ENCODE results near the gene CYTH2.

The CYTH2 gene

GRCh38 chr19:48445606-48446481 is 23.3 kb upstream of the CYTH2 start, which contains the start of gene GRWD1 (continued):
- TF ChIP-seq, protein P1, sequence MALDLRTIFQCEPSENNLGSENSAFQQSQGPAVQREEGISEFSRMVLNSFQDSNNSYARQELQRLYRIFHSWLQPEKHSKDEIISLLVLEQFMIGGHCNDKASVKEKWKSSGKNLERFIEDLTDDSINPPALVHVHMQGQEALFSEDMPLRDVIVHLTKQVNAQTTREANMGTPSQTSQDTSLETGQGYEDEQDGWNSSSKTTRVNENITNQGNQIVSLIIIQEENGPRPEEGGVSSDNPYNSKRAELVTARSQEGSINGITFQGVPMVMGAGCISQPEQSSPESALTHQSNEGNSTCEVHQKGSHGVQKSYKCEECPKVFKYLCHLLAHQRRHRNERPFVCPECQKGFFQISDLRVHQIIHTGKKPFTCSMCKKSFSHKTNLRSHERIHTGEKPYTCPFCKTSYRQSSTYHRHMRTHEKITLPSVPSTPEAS (tag by site-specific recombination; IDR thresholded peaks at IDR 0.05) = no peak; the same call in 1 of the 2 replicates
- TF ChIP-seq, protein P2, sequence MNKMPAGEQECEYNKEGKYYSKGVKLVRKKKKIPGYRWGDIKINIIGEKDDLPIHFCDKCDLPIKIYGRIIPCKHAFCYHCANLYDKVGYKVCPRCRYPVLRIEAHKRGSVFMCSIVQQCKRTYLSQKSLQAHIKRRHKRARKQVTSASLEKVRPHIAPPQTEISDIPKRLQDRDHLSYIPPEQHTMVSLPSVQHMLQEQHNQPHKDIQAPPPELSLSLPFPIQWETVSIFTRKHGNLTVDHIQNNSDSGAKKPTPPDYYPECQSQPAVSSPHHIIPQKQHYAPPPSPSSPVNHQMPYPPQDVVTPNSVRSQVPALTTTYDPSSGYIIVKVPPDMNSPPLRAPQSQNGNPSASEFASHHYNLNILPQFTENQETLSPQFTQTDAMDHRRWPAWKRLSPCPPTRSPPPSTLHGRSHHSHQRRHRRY (tag by site-specific recombination; IDR thresholded peaks at IDR 0.05) = no peak
- no peak for TF ChIP-seq ELK4 (IDR thresholded peaks at IDR 0.05; ENCODE audit: borderline replicate concordance, low read depth, low read length)
- TF ChIP-seq ZNF366 (tag by site-specific recombination; conservative IDR thresholded peaks at IDR 0.05) = peak; percentile 58
- TF ChIP-seq, protein P3, sequence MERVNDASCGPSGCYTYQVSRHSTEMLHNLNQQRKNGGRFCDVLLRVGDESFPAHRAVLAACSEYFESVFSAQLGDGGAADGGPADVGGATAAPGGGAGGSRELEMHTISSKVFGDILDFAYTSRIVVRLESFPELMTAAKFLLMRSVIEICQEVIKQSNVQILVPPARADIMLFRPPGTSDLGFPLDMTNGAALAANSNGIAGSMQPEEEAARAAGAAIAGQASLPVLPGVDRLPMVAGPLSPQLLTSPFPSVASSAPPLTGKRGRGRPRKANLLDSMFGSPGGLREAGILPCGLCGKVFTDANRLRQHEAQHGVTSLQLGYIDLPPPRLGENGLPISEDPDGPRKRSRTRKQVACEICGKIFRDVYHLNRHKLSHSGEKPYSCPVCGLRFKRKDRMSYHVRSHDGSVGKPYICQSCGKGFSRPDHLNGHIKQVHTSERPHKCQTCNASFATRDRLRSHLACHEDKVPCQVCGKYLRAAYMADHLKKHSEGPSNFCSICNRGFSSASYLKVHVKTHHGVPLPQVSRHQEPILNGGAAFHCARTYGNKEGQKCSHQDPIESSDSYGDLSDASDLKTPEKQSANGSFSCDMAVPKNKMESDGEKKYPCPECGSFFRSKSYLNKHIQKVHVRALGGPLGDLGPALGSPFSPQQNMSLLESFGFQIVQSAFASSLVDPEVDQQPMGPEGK (tag by site-specific recombination; IDR thresholded peaks at IDR 0.05) = no peak
- TF ChIP-seq, protein P4, sequence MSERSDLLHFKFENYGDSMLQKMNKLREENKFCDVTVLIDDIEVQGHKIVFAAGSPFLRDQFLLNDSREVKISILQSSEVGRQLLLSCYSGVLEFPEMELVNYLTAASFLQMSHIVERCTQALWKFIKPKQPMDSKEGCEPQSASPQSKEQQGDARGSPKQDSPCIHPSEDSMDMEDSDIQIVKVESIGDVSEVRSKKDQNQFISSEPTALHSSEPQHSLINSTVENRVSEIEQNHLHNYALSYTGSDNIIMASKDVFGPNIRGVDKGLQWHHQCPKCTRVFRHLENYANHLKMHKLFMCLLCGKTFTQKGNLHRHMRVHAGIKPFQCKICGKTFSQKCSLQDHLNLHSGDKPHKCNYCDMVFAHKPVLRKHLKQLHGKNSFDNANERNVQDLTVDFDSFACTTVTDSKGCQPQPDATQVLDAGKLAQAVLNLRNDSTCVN (tag by site-specific recombination; optimal IDR thresholded peaks at IDR 0.05) = peak; percentile 24
- TF ChIP-seq, protein P5, sequence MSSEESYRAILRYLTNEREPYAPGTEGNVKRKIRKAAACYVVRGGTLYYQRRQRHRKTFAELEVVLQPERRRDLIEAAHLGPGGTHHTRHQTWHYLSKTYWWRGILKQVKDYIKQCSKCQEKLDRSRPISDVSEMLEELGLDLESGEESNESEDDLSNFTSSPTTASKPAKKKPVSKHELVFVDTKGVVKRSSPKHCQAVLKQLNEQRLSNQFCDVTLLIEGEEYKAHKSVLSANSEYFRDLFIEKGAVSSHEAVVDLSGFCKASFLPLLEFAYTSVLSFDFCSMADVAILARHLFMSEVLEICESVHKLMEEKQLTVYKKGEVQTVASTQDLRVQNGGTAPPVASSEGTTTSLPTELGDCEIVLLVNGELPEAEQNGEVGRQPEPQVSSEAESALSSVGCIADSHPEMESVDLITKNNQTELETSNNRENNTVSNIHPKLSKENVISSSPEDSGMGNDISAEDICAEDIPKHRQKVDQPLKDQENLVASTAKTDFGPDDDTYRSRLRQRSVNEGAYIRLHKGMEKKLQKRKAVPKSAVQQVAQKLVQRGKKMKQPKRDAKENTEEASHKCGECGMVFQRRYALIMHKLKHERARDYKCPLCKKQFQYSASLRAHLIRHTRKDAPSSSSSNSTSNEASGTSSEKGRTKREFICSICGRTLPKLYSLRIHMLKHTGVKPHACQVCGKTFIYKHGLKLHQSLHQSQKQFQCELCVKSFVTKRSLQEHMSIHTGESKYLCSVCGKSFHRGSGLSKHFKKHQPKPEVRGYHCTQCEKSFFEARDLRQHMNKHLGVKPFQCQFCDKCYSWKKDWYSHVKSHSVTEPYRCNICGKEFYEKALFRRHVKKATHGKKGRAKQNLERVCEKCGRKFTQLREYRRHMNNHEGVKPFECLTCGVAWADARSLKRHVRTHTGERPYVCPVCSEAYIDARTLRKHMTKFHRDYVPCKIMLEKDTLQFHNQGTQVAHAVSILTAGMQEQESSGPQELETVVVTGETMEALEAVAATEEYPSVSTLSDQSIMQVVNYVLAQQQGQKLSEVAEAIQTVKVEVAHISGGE (tag by site-specific recombination; conservative IDR thresholded peaks at IDR 0.05; ENCODE audit: low read depth) = peak; percentile 93
- no peak for TF ChIP-seq RBAK (tag by site-specific recombination; IDR thresholded peaks at IDR 0.05)
- TF ChIP-seq ZNF639 (tag by site-specific recombination; IDR thresholded peaks at IDR 0.05) = no peak
- peak; percentile 27; the same call in 1 of the 2 replicates for TF ChIP-seq ZNF341 (tag by site-specific recombination; IDR thresholded peaks at IDR 0.05; ENCODE audit: low read depth)
- TF ChIP-seq ZFP3 (tag by site-specific recombination; IDR thresholded peaks at IDR 0.05; ENCODE audit: low read depth) = no peak
- no peak for TF ChIP-seq ZNF521 (tag by site-specific recombination; IDR thresholded peaks at IDR 0.05)
- TF ChIP-seq ZNF623 (tag by site-specific recombination; IDR thresholded peaks at IDR 0.05) = no peak
- TF ChIP-seq ZNF792 (tag by site-specific recombination; IDR thresholded peaks at IDR 0.05) = no peak
- no peak for TF ChIP-seq ZNF350 (tag by site-specific recombination; IDR thresholded peaks at IDR 0.05)
- peak; percentile 69 for TF ChIP-seq SP2 (tag by site-specific recombination; IDR thresholded peaks at IDR 0.05)
- TF ChIP-seq ZNF398 (tag by site-specific recombination; IDR thresholded peaks at IDR 0.05) = 0 out of 2 replicates have a peak, but pooled peaks have one; percentile 7
- TF ChIP-seq YY2 (tag by site-specific recombination; IDR thresholded peaks at IDR 0.05) = peak; percentile 95
- no peak for TF ChIP-seq WT1 (tag by site-specific recombination; IDR thresholded peaks at IDR 0.05)
- no peak for TF ChIP-seq HIC1 (tag by site-specific recombination; IDR thresholded peaks at IDR 0.05)
- TF ChIP-seq TCF7L2 (IDR thresholded peaks at IDR 0.05; ENCODE audit: borderline replicate concordance, low read depth, low read length) = no peak

Measured in HEK293 (cell line).